Aorta (tissue), 5 donors: ENCODE results near the gene MRPL50. TPM values are rescaled to one million over a fixed set of nuclear protein-coding genes. Genes with fewer than 3 reads are reported as not detected.

Experiments
- ATAC-seq: fragments of 200-7000 bp; cut with Tn5 transposase; one replicate; pipeline ENCODE4 v1.9.1; 2022; ENCODE audit warnings: moderate library complexity; ENCODE audit not compliant: low FRiP score
- DNase-seq, 2 donors: peaks; one replicate each; pipeline ENCODE4 v3.0.0-alpha.2; 2020
- H3K27ac ChIP-seq, 2 donors: one replicate each; pipeline ENCODE4 v1.5.1; 2013; ENCODE audit warnings: low read length in 2 of 2, mild to moderate bottlenecking in 2 of 2, moderate library complexity in 2 of 2, control low read depth in 1 of 2, inconsistent platforms in 1 of 2, low read depth in 1 of 2
- H3K27me3 ChIP-seq, 2 donors: one replicate each; pipeline ENCODE4 v1.6.1; 2013; ENCODE audit warnings: control low read depth in 1 of 2, low read length in 1 of 2, mild to moderate bottlenecking in 1 of 2, moderate library complexity in 1 of 2; ENCODE audit not compliant: insufficient read depth in 2 of 2, control insufficient read depth in 1 of 2
- H3K36me3 ChIP-seq, 2 donors: one replicate each; pipeline ENCODE4 v1.6.1; 2013; ENCODE audit warnings: control low read depth in 1 of 2, low read length in 1 of 2, mild to moderate bottlenecking in 1 of 2; ENCODE audit not compliant: insufficient read depth in 2 of 2, control insufficient read depth in 1 of 2
- H3K4me1 ChIP-seq, 2 donors: one replicate each; pipeline ENCODE4 v1.6.1; 2013; ENCODE audit warnings: low read length in 2 of 2, control low read depth in 1 of 2, mild to moderate bottlenecking in 1 of 2, moderate library complexity in 1 of 2; ENCODE audit not compliant: insufficient read depth in 2 of 2, control insufficient read depth in 1 of 2
- H3K4me3 ChIP-seq, 2 donors: one replicate each; pipeline ENCODE4 v1.5.1; 2013; ENCODE audit warnings: low read length in 2 of 2, control low read depth in 1 of 2, mild to moderate bottlenecking in 1 of 2
- H3K9me3 ChIP-seq: one replicate; pipeline ENCODE4 v1.6.1; 2013; ENCODE audit warnings: mild to moderate bottlenecking, low read length; ENCODE audit not compliant: control insufficient read depth
- WGBS, 2 donors: extraction: QIAGEN DNeasy Blood & Tissue Kit; methylation state at CpG; one replicate each; pipeline ENCODE4 v1.1.7; 2013; 5-methylcytosine and 5-hydroxymethylcytosine counted together
- intact Hi-C, 2 donors: fragments of 100-400 bp; cut with DNase I; formaldehyde crosslinking; loops; one replicate each; pipeline versions ENCODE4 v1.14.2 to v1.15.0; 2022
- polyA plus RNA-seq, 2 donors: library from polyadenylated mRNA; stranded (reverse); fragments of 200-250 nt; gene quantifications; one replicate each; pipeline ENCODE4 v1.2.3, GENCODE V29; 2013
- total RNA-seq, 2 donors: library from RNA; stranded (reverse); fragmentation: NEBNext Ultra II Directional; extraction: Animal tissue kit (Norgen Biotek cat#: 25700); gene quantifications; one replicate each; pipeline ENCODE4 v1.2.1, GENCODE V29; 2021
- donor health status: healthy with polysubstance abuse.
- donor health status: Bipolar disorder and iron deficiency.
- donor health status: DM: no; HTN: no; CAD: no.
- donor health status: DM: no; HTN: no; CAD: no.
- donor health status: DM: yes; HTN: yes; CAD: no.

MRPL50 gene
- total and polyA plus RNA-seq, 4 donors = 4.4 to 9.5 (median 8.2) TPM

- Histone ChIP-seq H3K36me3 (no peaks in the 10 kb centered on the region), H3K27ac (no peak overlapping the region), H3K27me3 (peaks cover 0 to 4% of the 10 kb centered on the region in 2 donors), H3K4me1 (no peaks in the 10 kb centered on the region), H3K4me3 (no peak overlapping the region), H3K9me3 (no peaks in the 10 kb centered on the region)
- DNase-seq (no peak), ATAC-seq (no peak)
- intact Hi-C loops = no loop called here
- WGBS, 2 donors = 38 to 45% methylated on average over 2 of the region's 2 CpGs
Observed at GRCh38 chr9:101437806-101438232, 39.4 kb upstream of the MRPL50 start.

- Histone ChIP-seq H3K27me3 (peaks cover 0 to 4% of the 10 kb centered on the region in 2 donors), H3K4me3 (no peak within 1 kb of the TSS), H3K27ac (no peak within 1 kb of the TSS), H3K4me1 (no peaks in the 10 kb centered on the region), H3K9me3 (no peaks in the 10 kb centered on the region), H3K36me3 (no peaks in the 10 kb centered on the region)
- intact Hi-C loops = no loop called here
- no peak for DNase-seq
- no peak for ATAC-seq
- WGBS, 2 donors = 58 to 60% methylated on average over 2 of the region's 2 CpGs
Observed at GRCh38 chr9:101435601-101436079, 37.2 kb upstream of the MRPL50 start, which contains the start of gene ALDOB. Gene ALDOB, minus strand, starts transcription at chr9:101435774. Its CDS starts 4,887 bp downstream, at chr9:101430887.

- Histone ChIP-seq H3K36me3 (no peaks in the 10 kb centered on the region), H3K27me3 (peaks cover 0 to 4% of the 10 kb centered on the region in 2 donors), H3K27ac (no peak overlapping the region), H3K9me3 (no peaks in the 10 kb centered on the region), H3K4me3 (no peak overlapping the region), H3K4me1 (no peaks in the 10 kb centered on the region)
- ATAC-seq = no peak
- intact Hi-C loops = no loop called here
- no peak for DNase-seq
- WGBS, 2 donors = 51 to 57% methylated on average over 3 of the region's 3 CpGs
Observed at GRCh38 chr9:101434998-101435397, 36.6 kb upstream of the MRPL50 start.

DNA sequence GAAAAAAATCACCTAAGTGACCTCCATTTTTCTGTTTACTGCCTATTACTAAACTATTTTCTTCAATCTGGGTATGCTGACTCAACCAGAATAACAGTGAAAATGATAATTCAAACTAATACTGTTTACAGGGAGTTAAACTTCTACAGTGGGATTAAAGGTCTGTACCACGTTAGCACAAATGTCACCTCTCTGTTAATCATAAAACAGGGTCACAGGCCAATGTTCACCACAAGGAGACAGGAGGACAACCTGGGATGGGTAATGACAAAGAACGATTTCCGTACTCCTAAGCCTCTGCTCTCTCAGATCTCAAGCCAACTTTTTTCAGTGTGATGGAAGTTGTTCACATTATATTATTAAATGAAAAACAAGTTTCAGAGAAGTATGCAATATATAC is 34.8 kb upstream of the MRPL50 start:
- no peak for ATAC-seq
- Histone ChIP-seq H3K27ac (no peak overlapping the region), H3K27me3 (peaks cover 0 to 4% of the 10 kb centered on the region in 2 donors), H3K4me1 (no peaks in the 10 kb centered on the region), H3K4me3 (no peak overlapping the region), H3K36me3 (no peaks in the 10 kb centered on the region), H3K9me3 (no peaks in the 10 kb centered on the region)
- intact Hi-C loops = no loop called here
- DNase-seq = no peak
- 66 to 68% methylated on average over 3 of the region's 3 CpGs for WGBS, 2 donors

GRCh38 chr9:101432740-101433139 is 34.3 kb upstream of the MRPL50 start:
- intact Hi-C loops = no loop called here
- peaks cover 0 to 4% of the 10 kb centered on the region in 2 donors for H3K27me3 ChIP-seq
- no peaks in the 10 kb centered on the region for H3K4me1 ChIP-seq
- no peaks in the 10 kb centered on the region for H3K9me3 ChIP-seq
- 82 to 89% methylated on average over 1 of the region's 1 CpG for WGBS, 2 donors
- no peaks in the 10 kb centered on the region for H3K36me3 ChIP-seq
- no peak overlapping the region for H3K27ac ChIP-seq
- ATAC-seq (no peak), DNase-seq (no peak)
- no peak overlapping the region for H3K4me3 ChIP-seq

GRCh38 chr9:101432171-101432570 is 33.8 kb upstream of the MRPL50 start:
- intact Hi-C loops = no loop called here
- Histone ChIP-seq H3K4me3 (no peak overlapping the region), H3K27me3 (peaks cover 0 to 2% of the 10 kb centered on the region in 2 donors), H3K27ac (no peak overlapping the region), H3K4me1 (no peaks in the 10 kb centered on the region), H3K9me3 (no peaks in the 10 kb centered on the region), H3K36me3 (no peaks in the 10 kb centered on the region)
- DNase-seq (no peak), ATAC-seq (no peak)

DNA sequence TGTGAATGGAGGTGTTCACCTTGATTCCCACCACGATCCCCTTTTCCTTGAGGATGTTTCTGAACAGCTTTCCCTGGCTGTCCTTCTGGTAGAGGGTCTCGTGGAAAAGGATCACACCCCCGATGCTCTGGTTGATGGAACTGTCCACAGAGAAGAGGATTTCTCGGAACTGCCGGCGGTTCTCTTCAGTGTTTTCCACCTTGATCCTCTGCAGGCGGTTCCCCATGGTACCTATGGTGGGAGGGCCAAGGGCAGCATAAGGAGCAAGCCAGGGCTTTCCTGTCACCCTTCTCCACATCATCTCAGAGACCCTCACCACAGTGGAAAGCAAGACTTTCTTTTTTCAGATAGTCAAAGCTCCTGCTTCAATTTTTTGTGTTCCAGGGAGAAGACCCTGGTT is 31.3 kb upstream of the MRPL50 start:
- intact Hi-C loops = no loop called here
- WGBS, 2 donors = 90 to 91% methylated on average over 7 of the region's 7 CpGs
- Histone ChIP-seq H3K27me3 (peaks cover 0 to 1% of the 10 kb centered on the region in 2 donors), H3K27ac (no peak overlapping the region), H3K9me3 (no peaks in the 10 kb centered on the region), H3K4me1 (no peaks in the 10 kb centered on the region), H3K36me3 (no peaks in the 10 kb centered on the region), H3K4me3 (no peak overlapping the region)
- ATAC-seq = no peak
- no peak for DNase-seq

- H3K4me3 ChIP-seq = no peak overlapping the region
- H3K36me3 ChIP-seq = no peaks in the 10 kb centered on the region
- H3K27ac ChIP-seq = no peak overlapping the region
- no peaks in the 10 kb centered on the region for H3K9me3 ChIP-seq
- H3K4me1 ChIP-seq = no peaks in the 10 kb centered on the region
- intact Hi-C loops = no loop called here
- 45% methylated on average over 3 of the region's 3 CpGs for WGBS, 2 donors
- H3K27me3 ChIP-seq = no peaks in the 10 kb centered on the region
- DNase-seq (no peak), ATAC-seq (no peak)
Observed at GRCh38 chr9:101428909-101429308, 30.5 kb upstream of the MRPL50 start.

GRCh38 chr9:101427957-101428655 is 29.7 kb upstream of the MRPL50 start:
- H3K27ac ChIP-seq = no peak overlapping the region

More at GRCh38 chr9:101427957-101428655, 29.7 kb upstream of the MRPL50 start:
- DNase-seq (no peak), ATAC-seq (no peak)
- Histone ChIP-seq H3K36me3 (no peaks in the 10 kb centered on the region), H3K4me1 (no peaks in the 10 kb centered on the region), H3K4me3 (no peak overlapping the region), H3K9me3 (no peaks in the 10 kb centered on the region), H3K27me3 (no peaks in the 10 kb centered on the region)
- 86 to 91% methylated on average over 3 of the region's 3 CpGs for WGBS, 2 donors
- intact Hi-C loops = no loop called here
